PC-3 (cell line): ENCODE results near the gene AFF4.

ENCODE experiments used
- CTCF ChIP-seq: fragments of 300-600 bp; sonication (generic); conservative IDR thresholded peaks from 2 replicates; pipeline ENCODE4 v1.5.1; 2017; ENCODE audit warnings: antibody characterized with exemption, low read depth, mild to moderate bottlenecking, low read length
- EZH2 ChIP-seq: fragments of 300-600 bp; sonication (generic); IDR thresholded peaks from one replicate; pipeline ENCODE4 v1.6.1; 2017; ENCODE audit warnings: antibody characterized with exemption, mild to moderate bottlenecking, low read length; ENCODE audit not compliant: unreplicated experiment
- EZH2phosphoT487 ChIP-seq: fragments of 300-600 bp; sonication (generic); IDR thresholded peaks from 2 replicates; pipeline ENCODE4 v1.6.1; 2018; ENCODE audit warnings: mild to moderate bottlenecking, antibody characterized with exemption, low read length, borderline replicate concordance

- TF ChIP-seq CTCF = no peak
- TF ChIP-seq EZH2 = no peak
- no peak for TF ChIP-seq EZH2phosphoT487
These were observed 61.7 kb downstream of the AFF4 start for GRCh38 chr5:132901730-132902129.
